GM12892 (cell line): Measurements from ENCODE around the gene APBB2.

Experiments
- POLR2A ChIP-seq: IDR thresholded peaks from 2 replicates; pipeline ENCODE4 v1.6.1; 2011; ENCODE audit warnings: low read depth, low read length, control low read depth
- POLR2AphosphoS5 ChIP-seq: IDR thresholded peaks from 2 replicates; pipeline ENCODE4 v1.6.1; 2011; ENCODE audit warnings: low read depth, low read length, control low read depth
- TAF1 ChIP-seq: IDR thresholded peaks from 2 replicates; pipeline ENCODE4 v1.6.1; 2011; ENCODE audit warnings: low read depth, mild to moderate bottlenecking, control low read depth, low read length, borderline replicate concordance

DNA sequence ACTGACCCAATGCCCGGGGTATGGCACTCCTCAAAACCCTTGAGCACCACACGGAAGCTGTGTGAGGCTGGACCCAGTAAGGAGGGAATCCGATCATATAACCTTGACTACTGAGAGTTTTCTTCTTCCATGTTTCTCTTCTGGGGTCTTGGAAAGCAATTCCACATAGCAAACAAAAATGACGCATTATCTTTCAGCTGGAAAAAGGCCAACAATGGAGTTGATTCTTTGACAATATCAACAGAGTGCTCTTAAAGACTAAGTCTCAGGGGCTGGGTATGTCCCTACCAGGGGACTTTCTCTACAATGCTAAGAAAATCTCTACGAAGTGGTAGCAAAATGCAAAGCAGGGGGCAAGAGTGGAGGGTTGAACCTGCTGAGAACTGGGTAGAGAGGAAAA, 276.0 kb downstream of the APBB2 start:
- no peak for TF ChIP-seq POLR2AphosphoS5
- no peak for TF ChIP-seq POLR2A
- no peak for TF ChIP-seq TAF1
